Lung (tissue), 4 donors: ENCODE measurements around the gene STX16. TPM values are rescaled to one million over a fixed set of nuclear protein-coding genes. Genes with fewer than 3 reads are reported as not detected.

Experiments used
- polyA plus RNA-seq, 2 donors: library from polyadenylated mRNA; stranded (reverse); fragments of 200-250 nt; gene quantifications; one replicate each; pipeline ENCODE4 v1.2.1, GENCODE V29; 2013
- total RNA-seq, 2 donors: library from RNA; depleted of rRNA in 1 of 2; stranded (reverse); fragments of >200 nt in 1 of 2; gene quantifications; one replicate each; pipeline ENCODE4 v1.2.1, GENCODE V29; 2014 to 2021
- donor health status: Bipolar disorder and iron deficiency.
- donor health status: healthy.
- donor health status: DM: yes; HTN: yes; CAD: no.

STX16 gene
- total and polyA plus RNA-seq, 4 donors = 37.1 to 85.2 (median 46.9) TPM

Other genes starting within 250 kb of the STX16 start
- under 1 TPM; 0.52 to 0.74 TPM for gene APCDD1L, start 135.9 kb upstream of the STX16 start, total RNA-seq
- gene APCDD1L, start 135.9 kb upstream of the STX16 start, polyA plus RNA-seq = under 1 TPM; 0.02 to 0.10 TPM
- 10 to 100 TPM; 24.3 to 46.2 TPM for gene NPEPL1, start 41.5 kb downstream of the STX16 start, total RNA-seq
- 10 to 100 TPM; 36.4 to 46.0 TPM for gene NPEPL1, start 41.5 kb downstream of the STX16 start, polyA plus RNA-seq
- 1 to 10 TPM in 1 of 2 donors, under 1 TPM in 1; 0.80 to 1.9 TPM for gene GNAS-AS1, start 199.6 kb downstream of the STX16 start, total RNA-seq
- gene GNAS-AS1, start 199.6 kb downstream of the STX16 start, polyA plus RNA-seq = under 1 TPM; 0.07 to 0.69 TPM
- gene GNAS, start 201.4 kb downstream of the STX16 start, total RNA-seq = 1,000 to 10,000 TPM in 1 of 2 donors, 100 to 1,000 TPM in 1; 763 to 1,010 TPM
- gene GNAS, start 201.4 kb downstream of the STX16 start, polyA plus RNA-seq = 1,000 to 10,000 TPM in 1 of 2 donors, 100 to 1,000 TPM in 1; 638 to 1,238 TPM